Measurements from ENCODE around the gene OBSCN.

Gene OBSCN

GRCh38 chr1:228309326-228310067 lies 101.7 kb downstream of the OBSCN start:
- no peak for FAIRE-seq

- no peak for FAIRE-seq
These were observed 102.4 kb downstream of the OBSCN start for GRCh38 chr1:228310162-228310792.

GRCh38 chr1:228311091-228311490 lies 103.2 kb downstream of the OBSCN start:
- no peak for FAIRE-seq

DNA sequence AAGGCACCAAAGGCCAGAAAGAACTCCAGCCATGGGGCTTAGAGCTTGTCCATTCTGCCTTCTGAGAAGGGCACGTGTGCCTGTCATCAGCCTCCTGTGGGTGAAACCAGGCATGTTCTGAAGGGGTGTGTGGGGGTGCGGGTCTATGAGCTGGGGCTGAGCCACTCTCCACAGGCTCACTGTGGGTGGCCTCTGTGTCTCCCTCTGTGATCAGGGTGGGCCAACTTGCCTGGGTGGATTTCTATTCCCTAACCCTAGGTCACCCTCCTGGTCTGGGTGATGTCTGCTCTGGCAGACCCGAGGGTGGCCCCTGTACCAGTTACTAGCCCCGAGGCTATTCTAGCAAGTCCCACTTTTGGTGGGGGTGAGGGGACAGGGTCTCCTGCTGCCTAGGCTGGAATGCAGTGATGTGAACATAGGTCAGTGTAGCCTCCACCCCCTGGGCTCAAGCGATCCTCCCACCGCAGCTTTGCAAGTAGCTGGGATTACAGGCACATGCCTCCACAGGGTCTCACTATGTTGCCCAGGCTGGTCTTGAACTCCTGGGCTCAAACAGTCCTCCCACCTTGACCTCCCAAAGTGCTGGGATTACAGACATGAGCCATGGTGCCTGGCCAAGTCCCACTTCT lies 104.4 kb downstream of the OBSCN start:
- no peak for FAIRE-seq

DNA sequence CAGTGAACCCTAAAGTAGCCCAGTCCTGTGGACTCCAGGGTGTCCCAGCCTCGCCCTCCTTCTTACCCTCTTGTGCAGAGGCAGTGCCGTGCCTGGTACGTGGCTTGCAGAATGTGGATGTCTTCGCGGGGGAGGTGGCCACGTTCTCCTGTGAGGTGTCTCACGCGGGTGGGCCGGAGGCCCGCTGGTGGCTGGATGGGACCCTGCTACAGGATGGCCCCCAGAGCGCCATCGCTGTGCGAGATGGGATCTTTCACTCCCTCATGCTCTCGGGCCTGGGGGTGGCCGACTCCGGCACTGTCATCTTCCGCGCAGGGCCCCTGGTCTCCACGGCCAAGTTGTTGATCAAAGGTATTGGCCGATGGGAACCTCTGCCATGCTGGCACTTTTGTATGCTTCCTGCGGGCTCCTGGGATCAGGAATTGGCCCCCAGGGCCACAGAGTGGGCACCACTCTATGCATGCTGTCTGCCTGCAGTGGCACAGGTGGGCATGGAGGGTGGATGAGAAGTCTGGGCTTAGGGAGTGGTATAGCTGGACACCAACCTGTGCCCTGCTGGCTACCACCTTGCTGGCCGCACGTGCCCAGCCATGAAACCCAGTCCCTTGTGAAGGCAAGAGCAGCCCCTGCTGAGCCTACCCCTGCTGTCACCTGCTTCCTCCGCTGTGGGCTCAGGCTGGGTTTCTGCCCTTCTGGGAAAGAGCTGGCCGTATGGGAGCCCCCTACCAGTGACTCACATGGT lies 105.9 kb downstream of the OBSCN start:
- no peak for FAIRE-seq

- FAIRE-seq = no peak
These were observed 106.4 kb downstream of the OBSCN start for GRCh38 chr1:228314315-228314657.

DNA sequence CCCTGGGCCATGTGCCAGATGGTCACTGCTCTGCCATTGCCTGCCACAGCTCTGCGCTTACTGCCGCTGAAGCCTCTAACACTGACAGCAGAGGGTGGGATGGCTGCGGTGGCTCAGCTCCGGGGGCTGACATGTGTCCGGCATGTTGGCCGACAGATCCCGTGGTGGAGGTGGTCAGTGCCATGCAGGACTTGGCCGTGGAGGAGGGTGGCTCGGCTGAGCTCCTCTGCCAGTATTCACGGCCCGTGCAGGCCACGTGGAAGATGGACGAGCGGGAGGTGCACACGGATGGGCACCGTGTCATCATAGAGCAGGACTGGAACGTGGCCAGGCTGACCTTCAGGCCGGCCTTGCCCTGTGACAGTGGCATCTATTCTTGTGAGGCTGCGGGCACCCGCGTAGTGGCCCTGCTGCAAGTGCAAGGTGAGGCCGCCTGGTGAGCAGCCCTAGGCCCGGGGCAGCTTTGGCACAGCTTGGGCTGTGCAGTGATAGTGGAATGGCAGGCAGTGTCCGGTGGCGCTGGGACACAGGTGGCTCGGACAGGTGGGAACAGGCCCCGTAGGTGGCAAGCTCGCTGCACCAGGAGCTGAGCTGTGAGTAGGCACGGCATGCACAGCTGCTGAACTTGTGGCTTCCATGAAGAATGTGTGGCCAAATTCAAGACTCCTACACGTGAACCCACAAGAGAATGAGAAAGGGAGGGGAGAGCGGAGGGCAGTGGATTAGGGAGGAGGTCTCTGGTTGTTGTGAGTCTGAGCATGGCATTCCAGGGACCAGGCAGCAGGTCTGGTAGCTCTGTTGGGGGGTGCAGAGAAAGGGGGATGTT lies 107.0 kb downstream of the OBSCN start:
- no peak for FAIRE-seq

DNA sequence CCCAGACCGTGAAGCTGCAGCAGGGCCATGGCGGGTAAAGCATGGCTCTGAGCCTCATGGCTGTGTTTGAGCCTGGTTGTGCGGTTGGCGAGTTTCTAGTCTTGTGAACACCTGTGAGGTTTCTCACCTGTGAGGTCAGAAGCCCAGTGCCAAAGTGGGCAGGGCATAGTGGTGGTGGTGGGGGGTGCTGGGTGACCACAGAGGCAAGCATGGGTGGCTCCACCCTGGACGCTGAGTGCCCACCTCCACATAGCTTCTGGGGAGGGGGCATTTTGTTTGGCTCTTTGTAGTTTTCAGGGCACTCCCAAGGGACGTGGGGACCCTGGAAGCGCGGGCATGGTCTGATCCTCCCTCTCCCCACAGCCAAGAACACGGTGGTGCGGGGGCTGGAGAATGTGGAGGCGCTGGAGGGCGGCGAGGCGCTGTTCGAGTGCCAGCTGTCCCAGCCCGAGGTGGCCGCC lies 107.7 kb downstream of the OBSCN start:
- FAIRE-seq = no peak

DNA sequence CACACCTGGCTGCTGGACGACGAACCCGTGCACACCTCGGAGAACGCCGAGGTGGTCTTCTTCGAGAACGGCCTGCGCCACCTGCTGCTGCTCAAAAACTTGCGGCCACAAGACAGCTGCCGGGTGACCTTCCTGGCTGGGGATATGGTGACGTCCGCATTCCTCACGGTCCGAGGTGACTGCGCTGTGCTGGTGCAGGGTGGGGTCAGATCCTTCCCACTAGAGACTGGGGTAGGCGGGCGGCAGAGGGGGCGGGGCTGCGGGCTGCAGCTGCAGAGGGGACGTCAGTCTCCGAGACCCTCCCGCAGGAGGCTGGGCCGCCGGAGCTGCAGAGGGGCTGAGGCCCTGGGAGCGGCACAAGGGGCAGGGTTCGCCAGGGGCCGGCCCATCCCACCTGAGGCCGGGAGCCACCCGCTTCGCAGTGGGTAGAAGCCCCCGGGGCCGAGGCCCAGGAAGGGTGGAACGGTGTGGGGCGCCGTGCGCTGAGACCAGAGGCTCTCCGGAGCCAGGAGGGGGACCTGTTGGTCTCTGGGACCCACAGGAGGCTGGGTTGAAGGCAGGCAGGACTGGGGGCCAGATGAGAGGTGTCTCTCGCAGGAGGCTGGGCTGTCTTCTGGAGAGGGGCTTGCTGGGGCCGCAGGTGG lies 108.2 kb downstream of the OBSCN start:
- FAIRE-seq = no peak

DNA sequence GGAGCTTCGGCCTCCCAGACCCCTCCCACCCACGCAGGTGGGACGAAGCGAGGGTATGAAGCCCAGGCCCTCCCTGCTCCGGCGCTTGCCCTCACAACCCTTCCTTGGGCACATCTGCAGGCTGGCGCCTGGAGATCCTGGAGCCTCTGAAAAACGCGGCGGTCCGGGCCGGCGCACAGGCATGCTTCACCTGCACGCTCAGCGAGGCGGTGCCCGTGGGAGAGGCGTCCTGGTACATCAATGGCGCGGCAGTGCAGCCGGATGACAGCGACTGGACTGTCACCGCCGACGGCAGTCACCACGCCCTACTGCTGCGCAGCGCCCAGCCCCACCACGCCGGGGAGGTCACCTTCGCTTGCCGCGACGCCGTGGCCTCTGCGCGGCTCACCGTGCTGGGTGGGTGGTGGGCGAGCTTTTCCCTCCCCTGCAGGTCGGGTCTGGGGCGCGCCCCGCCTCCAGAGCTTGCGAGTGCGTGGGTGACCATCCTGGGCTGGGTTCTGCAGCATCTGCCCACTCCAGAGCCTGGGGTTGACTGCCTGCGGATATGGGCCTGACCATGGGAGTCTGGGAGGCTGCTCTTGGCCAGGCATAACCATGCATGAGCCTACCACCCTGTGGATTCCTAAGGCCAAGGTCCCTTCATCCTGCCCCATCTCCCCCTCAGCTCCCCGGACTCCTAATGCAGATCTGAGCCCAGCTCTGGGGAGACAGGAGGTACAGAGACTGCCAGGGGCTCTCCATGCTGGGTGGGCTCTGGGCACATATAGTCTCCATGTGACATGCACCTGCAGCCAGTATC lies 108.9 kb downstream of the OBSCN start:
- FAIRE-seq = no peak

DNA sequence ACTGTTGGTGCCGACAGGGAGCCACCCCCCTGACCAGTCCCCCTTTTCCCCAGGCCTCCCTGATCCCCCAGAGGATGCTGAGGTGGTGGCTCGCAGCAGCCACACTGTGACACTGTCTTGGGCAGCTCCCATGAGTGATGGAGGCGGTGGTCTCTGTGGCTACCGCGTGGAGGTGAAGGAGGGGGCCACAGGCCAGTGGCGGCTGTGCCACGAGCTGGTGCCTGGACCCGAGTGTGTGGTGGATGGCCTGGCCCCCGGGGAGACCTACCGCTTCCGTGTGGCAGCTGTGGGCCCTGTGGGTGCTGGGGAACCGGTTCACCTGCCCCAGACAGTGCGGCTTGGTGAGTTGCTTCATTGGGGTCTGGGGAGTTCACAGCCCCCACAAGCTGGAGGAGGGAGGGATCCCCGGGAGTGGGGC lies 109.6 kb downstream of the OBSCN start:
- FAIRE-seq = no peak

- FAIRE-seq = no peak
These were observed 110.3 kb downstream of the OBSCN start for GRCh38 chr1:228317891-228318810.

- no peak for FAIRE-seq
These were observed 111.0 kb downstream of the OBSCN start for GRCh38 chr1:228318823-228319241.

DNA sequence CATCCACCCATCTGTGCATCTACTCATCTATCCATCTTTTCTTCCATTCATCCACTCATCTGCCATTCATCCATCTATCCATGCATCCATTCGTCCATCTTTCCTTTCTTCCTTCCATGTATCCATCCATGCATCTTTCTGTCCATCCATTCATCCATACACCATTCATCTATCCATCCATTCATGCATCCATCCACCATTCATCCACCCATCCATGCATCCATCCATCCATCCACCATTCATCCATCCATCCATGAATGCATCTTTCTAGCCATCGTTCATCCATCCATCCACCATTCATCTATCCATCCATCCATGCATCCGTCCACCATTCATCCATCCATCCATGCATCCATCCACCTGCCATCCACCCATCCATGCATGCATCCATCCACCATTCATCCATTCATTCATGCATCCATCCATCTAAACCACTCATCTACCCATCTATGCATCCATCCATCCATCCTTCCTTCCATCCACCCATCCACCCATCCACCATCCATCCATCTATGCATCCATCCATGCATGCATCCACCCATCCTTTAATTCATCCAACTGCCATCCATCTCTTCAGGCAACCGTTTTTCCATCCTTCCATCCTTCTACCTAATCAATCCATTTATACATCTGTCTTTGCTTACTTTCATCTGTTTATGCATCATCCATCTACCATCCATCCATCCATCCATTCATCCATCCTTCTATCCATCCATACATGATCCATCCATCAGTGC lies 111.7 kb downstream of the OBSCN start:
- no peak for FAIRE-seq

DNA sequence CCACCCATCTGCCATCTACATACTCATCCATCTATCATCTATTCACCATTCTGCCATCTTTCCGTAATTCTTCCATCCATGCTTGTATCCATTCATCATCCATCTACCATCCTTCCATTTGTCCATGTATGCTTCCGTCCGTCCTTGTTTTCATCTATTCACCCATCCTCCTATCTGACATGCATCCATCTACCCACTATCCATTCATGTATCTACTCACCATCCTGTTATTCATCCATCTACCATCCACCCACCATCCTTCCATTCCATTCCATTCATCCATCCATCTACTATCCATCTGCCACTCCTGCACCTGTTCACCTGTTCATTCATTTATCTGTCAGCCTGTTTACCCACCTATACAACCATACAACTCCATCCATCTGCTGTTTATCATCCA lies 112.5 kb downstream of the OBSCN start:
- FAIRE-seq = no peak

DNA sequence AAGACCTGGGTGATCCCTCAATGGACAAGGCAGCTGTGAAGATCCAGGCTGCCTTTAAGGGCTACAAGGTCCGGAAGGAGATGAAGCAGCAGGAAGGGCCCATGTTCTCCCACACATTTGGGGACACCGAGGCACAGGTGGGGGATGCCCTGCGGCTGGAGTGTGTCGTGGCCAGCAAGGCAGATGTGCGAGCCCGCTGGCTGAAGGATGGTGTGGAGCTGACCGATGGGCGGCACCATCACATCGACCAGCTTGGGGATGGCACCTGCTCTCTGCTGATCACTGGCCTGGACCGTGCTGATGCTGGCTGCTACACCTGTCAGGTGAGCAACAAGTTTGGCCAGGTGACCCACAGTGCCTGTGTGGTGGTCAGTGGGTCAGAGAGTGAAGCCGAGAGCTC lies 113.6 kb downstream of the OBSCN start:
- FAIRE-seq = no peak

DNA sequence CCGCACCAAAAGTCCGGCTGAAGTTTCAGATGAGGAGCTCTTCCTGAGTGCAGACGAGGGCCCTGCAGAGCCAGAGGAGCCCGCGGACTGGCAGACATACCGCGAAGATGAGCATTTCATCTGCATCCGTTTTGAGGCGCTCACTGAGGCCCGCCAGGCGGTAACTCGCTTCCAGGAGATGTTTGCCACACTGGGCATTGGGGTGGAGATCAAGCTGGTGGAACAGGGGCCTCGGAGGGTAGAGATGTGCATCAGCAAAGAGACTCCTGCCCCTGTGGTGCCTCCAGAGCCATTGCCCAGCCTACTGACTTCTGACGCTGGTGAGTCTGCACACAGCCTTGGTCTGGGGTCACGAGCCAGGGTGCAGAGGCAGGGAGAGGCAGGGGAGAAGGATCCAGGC lies 114.1 kb downstream of the OBSCN start:
- FAIRE-seq = no peak

DNA sequence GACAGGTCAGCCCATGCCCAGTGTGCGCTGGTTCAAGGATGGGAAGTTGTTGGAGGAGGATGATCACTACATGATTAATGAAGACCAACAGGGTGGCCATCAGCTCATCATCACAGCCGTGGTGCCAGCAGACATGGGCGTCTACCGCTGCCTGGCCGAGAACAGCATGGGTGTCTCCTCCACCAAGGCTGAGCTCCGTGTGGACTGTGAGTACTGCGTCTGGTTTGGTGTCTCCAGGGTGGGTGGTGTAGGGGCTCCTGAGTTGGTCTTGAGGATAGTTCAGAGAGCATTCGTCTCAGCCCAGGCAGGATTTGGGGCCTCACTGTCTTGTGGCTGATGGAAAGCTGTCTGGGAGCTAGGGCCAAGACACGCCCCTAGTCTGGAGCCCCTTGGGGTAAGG lies 115.6 kb downstream of the OBSCN start:
- FAIRE-seq = no peak

DNA sequence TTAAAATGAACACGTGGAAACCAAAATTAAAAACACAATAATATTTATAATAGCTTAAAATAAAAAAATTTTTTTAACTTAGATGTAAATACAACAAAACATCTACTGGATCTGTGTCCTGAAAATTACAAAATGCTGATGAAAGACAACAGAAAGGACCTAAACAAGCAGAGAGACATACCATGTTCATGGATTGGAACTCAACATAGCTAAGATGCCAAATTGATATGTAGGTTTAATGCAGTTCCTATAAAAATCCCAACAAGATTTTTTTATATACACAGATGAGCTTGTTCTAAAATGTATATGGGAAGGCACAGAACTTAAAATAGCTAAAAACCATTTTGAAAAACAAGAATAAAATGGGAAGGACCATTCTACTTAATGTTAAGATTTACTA lies 117.4 kb downstream of the OBSCN start:
- no peak for FAIRE-seq
